ENCODE measurements around the gene WDR88. TPM values are rescaled to one million over a fixed set of nuclear protein-coding genes. Genes with fewer than 3 reads are reported as not detected.

WDR88 gene
- total and polyA plus RNA-seq, 2 donors (not counting 3 experiments of a cell fraction or from before 2014, with no cell fraction given): not detected

GRCh38 chr19:33214596-33214995 lies 82.7 kb downstream of the WDR88 start:
- FAIRE-seq (no peak), DNase-seq (ENCODE audit: low read depth, low spot score) (no peak)
- H3K9me1 ChIP-seq (replicated peaks; ENCODE audit: control insufficient read depth, extremely low read depth, insufficient read depth, low read length): no peaks in the 10 kb centered on the region
- TF ChIP-seq CTCF (IDR thresholded peaks at IDR 0.05; ENCODE audit: extremely low read depth in 1 of 2, insufficient read depth in 1 of 2, low read depth in 1 of 2, low read length in 2 of 2) (peak in 1 of 2 donors; percentile 11), MYC (IDR thresholded peaks at IDR 0.05; ENCODE audit: low read depth, low read length) (no peak)
- no peaks in the 10 kb centered on the region for H3K27me3 ChIP-seq (ENCODE audit: control insufficient read depth in 2 of 2, insufficient read depth in 2 of 2, low read length in 2 of 2)
- H3K79me2 ChIP-seq (ENCODE audit: control insufficient read depth, insufficient read depth, low read length): no peaks in the 10 kb centered on the region
- H2AFZ ChIP-seq (ENCODE audit: low read depth, low read length): no peak overlapping the region
- POLR2A ChIA-PET: no interaction called here
- dilution Hi-C loops (cut with MboI; ENCODE audit: extremely low pct_ligation_motif_present, low sequenced_read_pairs) (no loop called here), intact Hi-C loops (cut with micrococcal nuclease) (no loop called here)
- no TSS peak for BruUV-seq (replicated peaks)
- no peak overlapping the region for H3K9ac ChIP-seq (replicated peaks; ENCODE audit: extremely low read depth, insufficient read depth, low read length)
- H3K4me3 ChIP-seq (replicated peaks in 1 of 3; ENCODE audit: insufficient read depth in 1 of 3, low read depth in 1 of 3, low read length in 3 of 3): no peak overlapping the region
- H3K9me3 ChIP-seq (replicated peaks; ENCODE audit: control insufficient read depth, insufficient read depth, low read length): no peaks in the 10 kb centered on the region
- H3K27ac ChIP-seq (ENCODE audit: insufficient read depth, low read depth, low read length): no peak overlapping the region
- H3K4me1 ChIP-seq (ENCODE audit: control insufficient read depth, extremely low read depth, insufficient read depth, low read length): no peaks in the 10 kb centered on the region
- CTCF ChIA-PET: interaction anchor here (1.0 to 1.1 kb wide), 2 partner anchors 13 to 192 kb away, joined by 3 read pairs; no protein-coding TSS in a partner anchor
- no peak overlapping the region for H3K4me2 ChIP-seq (ENCODE audit: insufficient read depth, low read length)
- no peaks in the 10 kb centered on the region for H4K20me1 ChIP-seq (replicated peaks; ENCODE audit: control insufficient read depth, extremely low read depth, insufficient read depth, low read length)
- H3K36me3 ChIP-seq (ENCODE audit: control insufficient read depth in 2 of 2, extremely low read depth in 1 of 2, insufficient read depth in 2 of 2, low read length in 2 of 2): no peaks in the 10 kb centered on the region

GRCh38 chr19:33215438-33216197 lies 83.7 kb downstream of the WDR88 start:
- TF ChIP-seq POLR2A (IDR thresholded peaks at IDR 0.05; ENCODE audit: low read depth, low read length) (no peak), CTCF (IDR thresholded peaks at IDR 0.05; ENCODE audit: extremely low read depth in 1 of 2, insufficient read depth in 1 of 2, low read depth in 1 of 2, low read length in 2 of 2) (no peak), MAX (IDR thresholded peaks at IDR 0.05; ENCODE audit: insufficient read depth, insufficient read length) (no peak), POLR2AphosphoS5 (IDR thresholded peaks at IDR 0.05; ENCODE audit: insufficient read depth, low read depth, low read length) (no peak), GATA2 (IDR thresholded peaks at IDR 0.05; ENCODE audit: insufficient read depth, insufficient read length, low read depth, low read length) (no peak), EZH2 (IDR thresholded peaks at IDR 0.05; ENCODE audit: borderline replicate concordance, low read depth, low read length, severe bottlenecking) (no peak), MYC (IDR thresholded peaks at IDR 0.05; ENCODE audit: low read depth, low read length) (no peak), JUN (IDR thresholded peaks at IDR 0.05; ENCODE audit: borderline replicate concordance, insufficient read depth, insufficient read length, low read depth) (no peak), FOS (IDR thresholded peaks at IDR 0.05; ENCODE audit: borderline replicate concordance, insufficient read depth, low read length) (no peak)

More at GRCh38 chr19:33215438-33216197, 83.7 kb downstream of the WDR88 start:
- no peak overlapping the region for H3K9ac ChIP-seq (replicated peaks; ENCODE audit: extremely low read depth, insufficient read depth, low read length)
- H3K27me3 ChIP-seq (ENCODE audit: control insufficient read depth in 2 of 2, insufficient read depth in 2 of 2, low read length in 2 of 2): no peaks in the 10 kb centered on the region
- H3K4me1 ChIP-seq (ENCODE audit: control insufficient read depth, extremely low read depth, insufficient read depth, low read length): no peaks in the 10 kb centered on the region
- no peaks in the 10 kb centered on the region for H3K9me1 ChIP-seq (replicated peaks; ENCODE audit: control insufficient read depth, extremely low read depth, insufficient read depth, low read length)
- ChIA-PET CTCF (no interaction called here), POLR2A (no interaction called here)
- dilution Hi-C loops (cut with MboI; ENCODE audit: extremely low pct_ligation_motif_present, low sequenced_read_pairs): no loop called here
- no peak overlapping the region for H3K27ac ChIP-seq (ENCODE audit: insufficient read depth, low read depth, low read length)
- intact Hi-C loops (cut with micrococcal nuclease): no loop called here
- no peak overlapping the region for H3K4me2 ChIP-seq (ENCODE audit: insufficient read depth, low read length)
- DNase-seq (ENCODE audit: low read depth, low spot score): no peak
- no TSS peak for BruUV-seq (replicated peaks)
- H4K20me1 ChIP-seq (replicated peaks; ENCODE audit: control insufficient read depth, extremely low read depth, insufficient read depth, low read length): no peaks in the 10 kb centered on the region
- H2AFZ ChIP-seq (ENCODE audit: low read depth, low read length): no peak overlapping the region
- no peak overlapping the region for H3K4me3 ChIP-seq (replicated peaks in 1 of 3; ENCODE audit: insufficient read depth in 1 of 3, low read depth in 1 of 3, low read length in 3 of 3)
- no peaks in the 10 kb centered on the region for H3K79me2 ChIP-seq (ENCODE audit: control insufficient read depth, insufficient read depth, low read length)
- H3K9me3 ChIP-seq (replicated peaks; ENCODE audit: control insufficient read depth, insufficient read depth, low read length): no peaks in the 10 kb centered on the region
- H3K36me3 ChIP-seq (ENCODE audit: control insufficient read depth in 2 of 2, extremely low read depth in 1 of 2, insufficient read depth in 2 of 2, low read length in 2 of 2): no peaks in the 10 kb centered on the region
- no peak for FAIRE-seq
